WTC11 (cell line): Measurements from ENCODE around the gene TGFBR1.

Experiments used
- ESRRA ChIP-seq: sonication (generic); formaldehyde crosslinking; IDR thresholded peaks from 2 replicates; pipeline ENCODE4 v1.8.1; 2022; ENCODE audit warnings: mild to moderate bottlenecking, missing genetic modification reagents, borderline replicate concordance
- ETV6 ChIP-seq: sonication (generic); formaldehyde crosslinking; IDR thresholded peaks from 2 replicates; pipeline ENCODE4 v1.8.1; 2022; ENCODE audit warnings: mild to moderate bottlenecking, missing genetic modification reagents
- FOXJ3 ChIP-seq: sonication (generic); formaldehyde crosslinking; IDR thresholded peaks from 2 replicates; pipeline ENCODE4 v1.9.0; 2021; ENCODE audit warnings: missing genetic modification reagents, mild to moderate bottlenecking, borderline replicate concordance
- NR1H2 ChIP-seq: sonication (generic); formaldehyde crosslinking; IDR thresholded peaks from 2 replicates; pipeline ENCODE4 v1.9.0; 2021; ENCODE audit warnings: mild to moderate bottlenecking, moderate library complexity, missing genetic modification reagents
- NR2C2 ChIP-seq: sonication (generic); formaldehyde crosslinking; IDR thresholded peaks from 2 replicates; pipeline ENCODE4 v1.8.0; 2022; ENCODE audit warnings: mild to moderate bottlenecking, missing genetic modification reagents
- RORB ChIP-seq: fragments of 250-450 bp; sonication (Bioruptor Pico); IDR thresholded peaks from 2 replicates; pipeline ENCODE4 v1.9.0; 2021; ENCODE audit warnings: mild to moderate bottlenecking
- SMAD4 ChIP-seq: sonication (generic); formaldehyde crosslinking; IDR thresholded peaks from 2 replicates; pipeline ENCODE4 v1.8.0; 2022; ENCODE audit warnings: mild to moderate bottlenecking, missing genetic modification reagents
- TCF7 ChIP-seq: sonication (generic); formaldehyde crosslinking; IDR thresholded peaks from 2 replicates; pipeline ENCODE4 v1.8.0; 2022; ENCODE audit warnings: mild to moderate bottlenecking, low read depth, missing genetic modification reagents, moderate library complexity
- ZBTB21 ChIP-seq: sonication (generic); formaldehyde crosslinking; IDR thresholded peaks from 2 replicates; pipeline ENCODE4 v1.8.1; 2023; ENCODE audit warnings: mild to moderate bottlenecking, missing genetic modification reagents, borderline replicate concordance
- ZNF416 ChIP-seq: fragments of 250-450 bp; sonication (Bioruptor Pico); IDR thresholded peaks from 2 replicates; pipeline ENCODE4 v1.9.0; 2021; ENCODE audit warnings: mild to moderate bottlenecking, inconsistent platforms
- TF ChIP-seq, protein P1 (sequence below): fragments of 200-600 bp; IDR thresholded peaks from 2 replicates; pipeline ENCODE4 v1.8.0; 2022; ENCODE audit warnings: antibody characterized with exemption
- TF ChIP-seq, protein P2 (sequence below): sonication (generic); formaldehyde crosslinking; IDR thresholded peaks from 2 replicates; pipeline ENCODE4 v1.8.1; 2023; ENCODE audit warnings: mild to moderate bottlenecking, missing genetic modification reagents, moderate library complexity
- TF ChIP-seq, protein P3 (sequence below): sonication (generic); formaldehyde crosslinking; IDR thresholded peaks from 2 replicates; pipeline ENCODE4 v1.8.1; 2023; ENCODE audit warnings: mild to moderate bottlenecking, missing genetic modification reagents
- TF ChIP-seq, protein P4 (sequence below): sonication (generic); formaldehyde crosslinking; conservative IDR thresholded peaks from 2 replicates; pipeline ENCODE4 v1.8.1; 2023; ENCODE audit warnings: mild to moderate bottlenecking, low read depth, missing genetic modification reagents, moderate library complexity

DNA sequence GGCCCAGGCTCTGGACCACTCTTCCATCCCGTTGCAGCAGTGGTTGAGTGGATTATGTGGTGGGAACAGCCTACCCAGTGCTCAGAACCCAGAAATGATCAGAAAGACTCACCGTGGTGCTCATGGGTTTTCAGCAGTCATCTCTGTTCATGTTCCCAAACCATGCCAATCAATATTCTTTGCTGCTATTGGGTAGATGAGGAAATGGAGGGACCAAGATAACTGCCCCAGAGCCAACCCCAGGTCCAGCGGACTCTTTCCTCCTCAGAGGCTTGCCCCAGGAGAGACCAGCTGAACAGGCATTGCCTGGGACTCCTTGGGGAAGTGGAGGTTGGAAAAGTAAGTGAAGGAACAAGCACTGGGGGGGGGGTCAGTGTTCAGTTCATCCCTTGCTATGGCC lies 78.7 kb downstream of the TGFBR1 start:
- TF ChIP-seq, protein P1, sequence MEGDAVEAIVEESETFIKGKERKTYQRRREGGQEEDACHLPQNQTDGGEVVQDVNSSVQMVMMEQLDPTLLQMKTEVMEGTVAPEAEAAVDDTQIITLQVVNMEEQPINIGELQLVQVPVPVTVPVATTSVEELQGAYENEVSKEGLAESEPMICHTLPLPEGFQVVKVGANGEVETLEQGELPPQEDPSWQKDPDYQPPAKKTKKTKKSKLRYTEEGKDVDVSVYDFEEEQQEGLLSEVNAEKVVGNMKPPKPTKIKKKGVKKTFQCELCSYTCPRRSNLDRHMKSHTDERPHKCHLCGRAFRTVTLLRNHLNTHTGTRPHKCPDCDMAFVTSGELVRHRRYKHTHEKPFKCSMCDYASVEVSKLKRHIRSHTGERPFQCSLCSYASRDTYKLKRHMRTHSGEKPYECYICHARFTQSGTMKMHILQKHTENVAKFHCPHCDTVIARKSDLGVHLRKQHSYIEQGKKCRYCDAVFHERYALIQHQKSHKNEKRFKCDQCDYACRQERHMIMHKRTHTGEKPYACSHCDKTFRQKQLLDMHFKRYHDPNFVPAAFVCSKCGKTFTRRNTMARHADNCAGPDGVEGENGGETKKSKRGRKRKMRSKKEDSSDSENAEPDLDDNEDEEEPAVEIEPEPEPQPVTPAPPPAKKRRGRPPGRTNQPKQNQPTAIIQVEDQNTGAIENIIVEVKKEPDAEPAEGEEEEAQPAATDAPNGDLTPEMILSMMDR = no peak
- TF ChIP-seq, protein P2, sequence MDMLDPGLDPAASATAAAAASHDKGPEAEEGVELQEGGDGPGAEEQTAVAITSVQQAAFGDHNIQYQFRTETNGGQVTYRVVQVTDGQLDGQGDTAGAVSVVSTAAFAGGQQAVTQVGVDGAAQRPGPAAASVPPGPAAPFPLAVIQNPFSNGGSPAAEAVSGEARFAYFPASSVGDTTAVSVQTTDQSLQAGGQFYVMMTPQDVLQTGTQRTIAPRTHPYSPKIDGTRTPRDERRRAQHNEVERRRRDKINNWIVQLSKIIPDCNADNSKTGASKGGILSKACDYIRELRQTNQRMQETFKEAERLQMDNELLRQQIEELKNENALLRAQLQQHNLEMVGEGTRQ (CRISPR knock-in tag) = no peak
- TF ChIP-seq, protein P3, sequence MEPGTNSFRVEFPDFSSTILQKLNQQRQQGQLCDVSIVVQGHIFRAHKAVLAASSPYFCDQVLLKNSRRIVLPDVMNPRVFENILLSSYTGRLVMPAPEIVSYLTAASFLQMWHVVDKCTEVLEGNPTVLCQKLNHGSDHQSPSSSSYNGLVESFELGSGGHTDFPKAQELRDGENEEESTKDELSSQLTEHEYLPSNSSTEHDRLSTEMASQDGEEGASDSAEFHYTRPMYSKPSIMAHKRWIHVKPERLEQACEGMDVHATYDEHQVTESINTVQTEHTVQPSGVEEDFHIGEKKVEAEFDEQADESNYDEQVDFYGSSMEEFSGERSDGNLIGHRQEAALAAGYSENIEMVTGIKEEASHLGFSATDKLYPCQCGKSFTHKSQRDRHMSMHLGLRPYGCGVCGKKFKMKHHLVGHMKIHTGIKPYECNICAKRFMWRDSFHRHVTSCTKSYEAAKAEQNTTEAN = no peak
- TF ChIP-seq ZNF416 (CRISPR knock-in tag) = no peak
- TF ChIP-seq ETV6 (CRISPR knock-in tag) = no peak
- no peak for TF ChIP-seq ESRRA (CRISPR knock-in tag)
- no peak for TF ChIP-seq NR2C2 (CRISPR knock-in tag)
- no peak for TF ChIP-seq NR1H2 (CRISPR knock-in tag)
- no peak for TF ChIP-seq SMAD4 (CRISPR knock-in tag)
- TF ChIP-seq, protein P4, sequence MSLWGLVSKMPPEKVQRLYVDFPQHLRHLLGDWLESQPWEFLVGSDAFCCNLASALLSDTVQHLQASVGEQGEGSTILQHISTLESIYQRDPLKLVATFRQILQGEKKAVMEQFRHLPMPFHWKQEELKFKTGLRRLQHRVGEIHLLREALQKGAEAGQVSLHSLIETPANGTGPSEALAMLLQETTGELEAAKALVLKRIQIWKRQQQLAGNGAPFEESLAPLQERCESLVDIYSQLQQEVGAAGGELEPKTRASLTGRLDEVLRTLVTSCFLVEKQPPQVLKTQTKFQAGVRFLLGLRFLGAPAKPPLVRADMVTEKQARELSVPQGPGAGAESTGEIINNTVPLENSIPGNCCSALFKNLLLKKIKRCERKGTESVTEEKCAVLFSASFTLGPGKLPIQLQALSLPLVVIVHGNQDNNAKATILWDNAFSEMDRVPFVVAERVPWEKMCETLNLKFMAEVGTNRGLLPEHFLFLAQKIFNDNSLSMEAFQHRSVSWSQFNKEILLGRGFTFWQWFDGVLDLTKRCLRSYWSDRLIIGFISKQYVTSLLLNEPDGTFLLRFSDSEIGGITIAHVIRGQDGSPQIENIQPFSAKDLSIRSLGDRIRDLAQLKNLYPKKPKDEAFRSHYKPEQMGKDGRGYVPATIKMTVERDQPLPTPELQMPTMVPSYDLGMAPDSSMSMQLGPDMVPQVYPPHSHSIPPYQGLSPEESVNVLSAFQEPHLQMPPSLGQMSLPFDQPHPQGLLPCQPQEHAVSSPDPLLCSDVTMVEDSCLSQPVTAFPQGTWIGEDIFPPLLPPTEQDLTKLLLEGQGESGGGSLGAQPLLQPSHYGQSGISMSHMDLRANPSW = no peak
- TF ChIP-seq RORB (CRISPR knock-in tag) = no peak
- TF ChIP-seq ZBTB21 (CRISPR knock-in tag) = no peak
- no peak for TF ChIP-seq TCF7 (CRISPR knock-in tag)
- TF ChIP-seq FOXJ3 (CRISPR knock-in tag) = no peak
